ENCODE results near the gene RIF1. TPM values are rescaled to one million over a fixed set of nuclear protein-coding genes. Genes with fewer than 3 reads are reported as not detected.

RIF1 gene
- total RNA-seq, 1 donor from 2014 or later: 31.6 TPM

- Mint-ChIP-seq H3K4me1 (ENCODE audit: low read depth, unreplicated experiment) (no peaks in the 10 kb centered on the region), H3K9me3 (ENCODE audit: unreplicated experiment) (no peaks in the 10 kb centered on the region), H3K27ac (ENCODE audit: unreplicated experiment) (no peak overlapping the region), H3K36me3 (ENCODE audit: unreplicated experiment) (no peaks in the 10 kb centered on the region), H3K27me3 (ENCODE audit: unreplicated experiment) (no peaks in the 10 kb centered on the region), H3K4me3 (ENCODE audit: unreplicated experiment) (no peak overlapping the region)
- TF ChIP-seq, protein P1, sequence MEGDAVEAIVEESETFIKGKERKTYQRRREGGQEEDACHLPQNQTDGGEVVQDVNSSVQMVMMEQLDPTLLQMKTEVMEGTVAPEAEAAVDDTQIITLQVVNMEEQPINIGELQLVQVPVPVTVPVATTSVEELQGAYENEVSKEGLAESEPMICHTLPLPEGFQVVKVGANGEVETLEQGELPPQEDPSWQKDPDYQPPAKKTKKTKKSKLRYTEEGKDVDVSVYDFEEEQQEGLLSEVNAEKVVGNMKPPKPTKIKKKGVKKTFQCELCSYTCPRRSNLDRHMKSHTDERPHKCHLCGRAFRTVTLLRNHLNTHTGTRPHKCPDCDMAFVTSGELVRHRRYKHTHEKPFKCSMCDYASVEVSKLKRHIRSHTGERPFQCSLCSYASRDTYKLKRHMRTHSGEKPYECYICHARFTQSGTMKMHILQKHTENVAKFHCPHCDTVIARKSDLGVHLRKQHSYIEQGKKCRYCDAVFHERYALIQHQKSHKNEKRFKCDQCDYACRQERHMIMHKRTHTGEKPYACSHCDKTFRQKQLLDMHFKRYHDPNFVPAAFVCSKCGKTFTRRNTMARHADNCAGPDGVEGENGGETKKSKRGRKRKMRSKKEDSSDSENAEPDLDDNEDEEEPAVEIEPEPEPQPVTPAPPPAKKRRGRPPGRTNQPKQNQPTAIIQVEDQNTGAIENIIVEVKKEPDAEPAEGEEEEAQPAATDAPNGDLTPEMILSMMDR (IDR thresholded peaks at IDR 0.05; ENCODE audit: partially characterized antibody, unreplicated experiment): no peak
- DNase-seq: no peak
Observed at GRCh38 chr2:151491496-151491895, 81.8 kb downstream of the RIF1 start.

GRCh38 chr2:151498178-151498577 lies 88.5 kb downstream of the RIF1 start:
- no peaks in the 10 kb centered on the region for H3K9me3 Mint-ChIP-seq (ENCODE audit: unreplicated experiment)
- H3K36me3 Mint-ChIP-seq (ENCODE audit: unreplicated experiment): no peaks in the 10 kb centered on the region
- DNase-seq: no peak
- no peak overlapping the region for H3K4me3 Mint-ChIP-seq (ENCODE audit: unreplicated experiment)
- H3K27me3 Mint-ChIP-seq (ENCODE audit: unreplicated experiment): no peaks in the 10 kb centered on the region
- no peaks in the 10 kb centered on the region for H3K4me1 Mint-ChIP-seq (ENCODE audit: low read depth, unreplicated experiment)
- TF ChIP-seq, protein P1 (IDR thresholded peaks at IDR 0.05; ENCODE audit: partially characterized antibody, unreplicated experiment): no peak
- no peak overlapping the region for H3K27ac Mint-ChIP-seq (ENCODE audit: unreplicated experiment)

- Mint-ChIP-seq H3K9me3 (ENCODE audit: unreplicated experiment) (no peaks in the 10 kb centered on the region), H3K27ac (ENCODE audit: unreplicated experiment) (no peak overlapping the region), H3K36me3 (ENCODE audit: unreplicated experiment) (no peaks in the 10 kb centered on the region), H3K4me3 (ENCODE audit: unreplicated experiment) (no peak overlapping the region), H3K4me1 (ENCODE audit: low read depth, unreplicated experiment) (no peaks in the 10 kb centered on the region), H3K27me3 (ENCODE audit: unreplicated experiment) (no peaks in the 10 kb centered on the region)
- TF ChIP-seq, protein P1 (IDR thresholded peaks at IDR 0.05; ENCODE audit: partially characterized antibody, unreplicated experiment): no peak
- DNase-seq: no peak
Observed at GRCh38 chr2:151506170-151506569, 96.5 kb downstream of the RIF1 start.

- H3K27ac Mint-ChIP-seq (ENCODE audit: unreplicated experiment): no peak overlapping the region
- TF ChIP-seq, protein P1 (IDR thresholded peaks at IDR 0.05; ENCODE audit: partially characterized antibody, unreplicated experiment): no peak
- no peak for DNase-seq
- no peaks in the 10 kb centered on the region for H3K4me1 Mint-ChIP-seq (ENCODE audit: low read depth, unreplicated experiment)
- H3K27me3 Mint-ChIP-seq (ENCODE audit: unreplicated experiment): no peaks in the 10 kb centered on the region
- no peak overlapping the region for H3K4me3 Mint-ChIP-seq (ENCODE audit: unreplicated experiment)
- H3K9me3 Mint-ChIP-seq (ENCODE audit: unreplicated experiment): no peaks in the 10 kb centered on the region
- no peaks in the 10 kb centered on the region for H3K36me3 Mint-ChIP-seq (ENCODE audit: unreplicated experiment)
Observed at GRCh38 chr2:151508519-151508918, 98.8 kb downstream of the RIF1 start.

DNA sequence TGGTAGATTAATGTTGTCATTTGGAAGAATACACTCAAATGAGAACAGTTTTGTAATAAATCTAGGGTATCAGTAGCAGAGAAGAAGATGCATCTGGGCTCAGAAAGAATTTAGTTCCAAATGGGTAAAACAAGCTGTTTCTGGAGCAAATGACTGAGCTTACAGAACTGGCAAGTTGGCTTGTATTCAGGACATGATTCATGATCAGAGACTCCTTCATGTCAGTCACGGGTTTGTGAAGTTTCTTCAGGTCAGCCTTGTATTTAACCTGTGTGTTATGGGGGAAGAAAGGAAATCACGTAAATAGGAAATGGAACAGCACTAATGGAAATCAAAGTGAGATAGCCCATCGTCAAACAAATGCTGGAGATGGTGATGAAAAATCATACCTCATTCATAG lies 109.1 kb downstream of the RIF1 start:
- no peak for DNase-seq
- Mint-ChIP-seq H3K27me3 (ENCODE audit: unreplicated experiment) (no peaks in the 10 kb centered on the region), H3K9me3 (ENCODE audit: unreplicated experiment) (no peaks in the 10 kb centered on the region), H3K27ac (ENCODE audit: unreplicated experiment) (no peak overlapping the region), H3K36me3 (ENCODE audit: unreplicated experiment) (no peaks in the 10 kb centered on the region), H3K4me1 (ENCODE audit: low read depth, unreplicated experiment) (no peaks in the 10 kb centered on the region), H3K4me3 (ENCODE audit: unreplicated experiment) (no peak overlapping the region)
- TF ChIP-seq, protein P1 (IDR thresholded peaks at IDR 0.05; ENCODE audit: partially characterized antibody, unreplicated experiment): no peak
